ENCODE data around the gene SATB2.

SATB2 gene

DNA sequence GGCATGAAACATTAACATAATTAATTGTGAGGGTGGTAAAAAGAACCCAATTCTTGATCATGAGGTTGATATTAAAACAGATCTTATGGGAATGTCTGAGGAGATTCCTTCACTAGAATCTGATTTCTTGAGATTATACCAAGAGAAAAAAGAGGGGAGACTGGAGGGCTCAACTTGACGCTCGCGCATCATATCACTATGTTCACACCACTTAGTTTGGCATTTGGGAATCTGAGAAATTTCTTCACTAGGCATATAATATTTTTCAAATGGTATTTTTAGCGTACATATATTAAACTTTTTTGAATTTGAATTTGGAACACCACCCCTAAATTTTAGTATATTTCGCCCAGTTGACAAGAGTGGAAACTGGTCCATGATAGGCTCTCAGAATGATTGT is 140.1 kb downstream of the SATB2 start:
- ATAC-seq: no peak

DNA sequence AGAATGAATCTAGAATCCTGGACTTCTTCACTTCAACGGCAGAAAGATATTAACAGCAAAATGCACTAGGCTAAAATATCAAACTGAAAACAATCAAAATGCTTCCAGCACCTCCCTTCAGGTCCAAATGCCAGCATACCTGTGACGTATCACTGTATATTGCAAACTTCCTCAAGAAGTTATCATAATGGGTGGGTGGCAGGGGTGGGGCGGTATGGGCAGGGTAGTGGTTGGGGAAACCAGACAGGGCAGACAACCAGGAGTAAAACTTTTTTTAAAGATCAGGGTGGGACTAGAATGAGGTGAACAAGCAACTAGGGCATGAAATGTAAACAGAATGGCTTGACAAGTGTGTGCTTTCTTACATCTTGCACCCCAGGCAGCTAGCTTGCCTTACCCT is 140.9 kb downstream of the SATB2 start:
- no peak for ATAC-seq

DNA sequence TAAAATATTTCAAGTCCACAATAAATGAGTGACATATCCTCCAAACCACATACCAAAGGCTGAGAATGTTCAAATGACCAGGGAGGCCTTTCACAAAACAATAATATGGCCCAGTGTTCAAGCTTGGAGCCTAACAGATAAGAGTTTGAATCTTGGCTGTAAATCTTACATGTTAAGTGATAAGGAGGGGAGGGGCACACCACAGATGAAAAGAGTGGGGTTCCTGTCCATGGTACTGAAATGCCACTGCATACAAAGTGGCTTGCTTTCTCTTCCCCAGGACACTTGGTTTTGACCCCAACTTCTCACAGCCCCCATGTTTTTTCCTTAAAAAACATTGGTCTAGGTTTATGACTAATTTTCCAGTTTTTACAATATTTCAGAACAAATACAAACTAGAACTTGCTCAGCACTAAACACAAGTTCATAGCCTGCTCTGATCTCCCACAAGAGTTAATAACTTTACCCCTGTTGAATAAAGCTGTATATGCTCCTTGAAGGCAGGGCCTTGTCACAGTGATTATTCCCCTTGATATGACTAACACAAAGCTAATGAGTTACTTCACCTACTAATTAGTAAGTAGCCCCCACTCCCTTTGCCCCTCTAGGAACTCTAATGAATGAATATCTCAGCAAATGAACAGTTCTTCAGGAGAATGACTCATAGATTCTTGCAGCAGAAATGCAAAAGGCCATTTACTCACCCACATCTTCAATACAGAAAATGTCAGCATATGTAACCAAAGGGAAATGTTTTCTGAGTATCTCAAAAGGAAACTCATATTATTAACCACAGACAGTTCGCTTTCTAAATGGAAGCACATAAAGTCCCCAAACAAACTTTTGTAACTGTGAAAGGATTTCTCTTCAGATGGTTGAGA is 142.2 kb downstream of the SATB2 start:
- no peak for ATAC-seq

DNA sequence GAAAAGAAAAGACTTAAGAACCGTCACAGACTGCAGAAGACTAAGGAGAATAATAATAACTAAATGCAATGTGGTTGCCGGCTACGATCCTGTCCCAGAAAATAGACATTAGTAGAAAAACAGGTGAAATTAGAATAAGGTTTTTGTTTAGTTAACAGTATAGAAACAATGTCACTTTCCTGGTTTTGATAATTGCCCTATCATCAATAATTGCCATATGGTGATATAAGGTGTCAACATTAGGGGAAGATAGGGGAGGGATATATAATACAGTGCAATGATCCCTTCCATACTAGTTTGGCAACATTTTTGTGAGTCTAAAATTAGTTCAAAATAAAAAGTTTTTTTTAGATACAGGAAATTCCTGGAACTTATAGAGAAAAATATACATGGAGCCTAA is 144.8 kb downstream of the SATB2 start:
- ATAC-seq: no peak

GRCh38 chr2:199310771-199311585 is 146.8 kb downstream of the SATB2 start:
- no peak for ATAC-seq

GRCh38 chr2:199309973-199310372 is 147.8 kb downstream of the SATB2 start:
- no peak for ATAC-seq

GRCh38 chr2:199309411-199309810 is 148.3 kb downstream of the SATB2 start:
- no peak for ATAC-seq

DNA sequence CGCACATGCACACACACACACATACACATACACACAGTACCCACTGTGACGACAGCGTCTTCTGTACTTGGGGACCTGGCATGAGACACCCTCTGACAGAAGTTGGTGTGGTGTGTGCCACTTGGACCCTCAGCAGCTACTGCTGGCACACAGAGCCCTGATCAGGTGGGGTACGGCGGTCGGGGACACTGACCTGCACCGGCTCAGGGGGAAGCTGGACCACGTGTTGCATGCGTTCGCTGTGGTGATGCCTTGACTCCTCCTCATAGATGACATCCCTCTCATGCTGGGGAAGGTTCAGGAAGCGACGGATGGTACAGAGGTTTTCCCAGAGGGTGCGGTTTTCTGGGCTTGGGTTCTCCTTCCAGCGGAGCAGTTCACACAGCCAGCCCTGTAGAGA is 149.2 kb downstream of the SATB2 start:
- ATAC-seq: no peak

- ATAC-seq: no peak
Observed at GRCh38 chr2:199307461-199307860, 150.3 kb downstream of the SATB2 start.

DNA sequence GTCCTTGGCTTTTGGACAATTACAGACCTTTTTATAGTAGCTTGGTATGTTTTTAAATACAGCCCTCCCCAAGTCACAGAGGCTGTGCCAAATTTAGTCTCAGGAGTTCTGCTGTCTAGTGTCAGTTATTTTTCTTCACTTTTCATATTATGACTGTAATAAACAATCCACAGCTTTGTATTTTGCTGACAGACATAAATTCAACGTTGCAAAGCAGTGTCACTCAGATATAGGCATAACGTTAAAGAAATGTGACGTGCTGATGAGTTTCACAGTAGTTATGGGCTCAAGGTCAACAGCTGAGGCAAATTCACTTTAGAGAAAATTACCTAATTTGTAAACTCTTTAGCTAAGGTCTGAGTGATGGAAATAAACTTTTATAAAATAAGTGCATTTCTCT is 151.6 kb downstream of the SATB2 start:
- ATAC-seq: no peak

DNA sequence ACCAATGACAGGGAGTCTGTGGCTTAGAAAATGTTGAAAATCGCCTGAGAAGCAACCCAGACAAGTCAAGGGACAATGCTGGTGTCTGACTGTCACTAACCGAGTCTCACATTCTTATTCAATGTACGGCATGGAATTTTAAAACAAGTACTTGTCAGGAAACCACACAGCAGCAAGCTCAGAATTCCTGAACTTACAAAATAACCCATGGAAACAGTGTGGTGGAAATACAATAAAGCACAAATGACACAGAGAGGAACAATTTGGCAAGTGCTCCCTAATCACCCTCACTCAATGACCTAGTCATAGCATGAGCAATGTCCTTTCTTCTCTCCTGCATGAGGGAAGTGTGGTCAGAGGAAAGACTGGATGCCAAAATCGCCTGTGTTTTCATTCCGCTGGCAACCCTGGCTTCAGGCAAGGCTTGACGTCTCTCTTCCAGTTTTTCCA is 154.0 kb downstream of the SATB2 start:
- ATAC-seq: no peak

DNA sequence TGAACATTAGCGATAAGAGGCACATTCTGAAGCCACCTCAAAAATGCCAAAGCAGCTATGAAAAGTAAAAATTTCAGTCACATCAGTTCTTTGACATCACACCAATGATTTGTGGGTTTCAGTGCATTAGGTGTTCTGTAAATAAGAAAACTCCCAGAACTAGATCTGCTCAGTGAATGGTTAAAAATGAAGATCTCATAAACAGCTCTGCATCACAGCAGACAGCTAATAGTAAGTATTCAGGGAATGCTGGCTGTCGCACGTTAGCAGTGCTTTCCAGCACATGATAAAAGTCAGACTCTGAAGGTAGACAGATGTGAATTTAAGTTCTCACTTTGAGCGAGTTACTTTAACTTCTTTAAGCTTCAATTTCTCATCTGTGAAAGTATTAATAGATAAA is 154.9 kb downstream of the SATB2 start:
- no peak for ATAC-seq

- ATAC-seq: no peak
Observed at GRCh38 chr2:199288424-199288823, 169.3 kb downstream of the SATB2 start.

DNA sequence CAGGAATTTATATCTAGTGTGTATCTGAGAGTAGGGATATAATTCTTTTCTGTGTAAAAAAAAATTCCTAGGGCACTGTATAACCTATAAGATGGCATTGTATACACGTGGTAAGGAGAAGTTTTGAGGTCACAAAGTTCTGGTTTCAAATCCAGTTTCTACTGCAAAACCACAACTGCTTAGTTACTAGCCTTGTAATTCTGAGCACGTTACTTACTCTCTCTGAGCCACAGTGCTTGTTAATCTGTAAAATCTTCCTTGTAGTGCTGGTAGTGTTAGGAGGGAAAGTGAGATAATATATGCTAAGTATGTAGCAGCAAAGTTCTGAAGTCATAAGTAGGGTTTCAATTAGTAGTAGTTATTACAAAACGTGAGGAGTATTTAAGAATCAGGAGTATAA is 175.4 kb downstream of the SATB2 start:
- ATAC-seq: no peak

- no peak for ATAC-seq
Observed at GRCh38 chr2:199279146-199279545, 178.6 kb downstream of the SATB2 start.

- ATAC-seq: no peak
Observed at GRCh38 chr2:199278099-199278498, 179.6 kb downstream of the SATB2 start.

DNA sequence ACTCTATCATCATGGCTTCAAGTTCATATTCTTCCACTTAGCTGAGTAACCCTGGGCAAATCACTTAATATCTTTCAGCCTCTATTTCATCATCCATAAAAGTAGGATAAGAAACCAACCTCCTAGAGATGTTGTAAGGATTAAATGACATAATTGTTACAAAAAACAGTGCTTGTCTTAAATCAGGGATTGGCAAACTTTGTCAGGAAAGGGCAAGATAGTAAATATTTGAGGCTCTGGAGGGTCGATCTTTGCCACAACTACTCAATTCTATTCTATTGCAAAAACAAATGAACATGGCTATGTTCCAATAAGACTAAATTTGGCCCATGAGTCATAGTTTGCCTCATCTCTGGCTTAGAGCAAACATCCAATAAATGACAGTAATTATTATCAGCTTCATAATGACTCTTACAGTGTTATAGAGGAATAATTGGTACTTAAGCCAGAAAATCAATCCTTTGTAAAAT is 184.7 kb downstream of the SATB2 start:
- no peak for ATAC-seq

GRCh38 chr2:199261936-199262335 is 195.8 kb downstream of the SATB2 start:
- ATAC-seq: no peak

- ATAC-seq: no peak
Observed at GRCh38 chr2:199261239-199261638, 196.5 kb downstream of the SATB2 start.

GRCh38 chr2:199259671-199260070 is 198.1 kb downstream of the SATB2 start:
- no peak for ATAC-seq

DNA sequence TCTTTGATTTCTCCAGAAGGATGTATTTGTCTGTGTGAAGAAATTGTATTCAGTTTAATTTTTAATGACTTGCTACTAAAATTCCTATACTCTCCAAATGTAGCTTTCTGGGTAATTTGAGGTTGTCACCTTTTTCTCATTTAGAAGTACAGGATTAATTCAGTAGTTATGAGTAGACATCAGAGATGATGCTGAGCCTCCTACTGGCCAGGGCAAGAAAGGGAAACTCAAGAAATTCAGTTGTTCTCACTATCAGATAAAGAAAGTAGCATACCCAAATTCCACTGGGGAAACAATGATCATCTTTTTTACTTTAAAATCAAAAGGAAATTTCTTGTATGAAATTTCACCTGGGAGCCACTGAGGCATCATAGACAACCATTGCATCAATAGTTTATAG is 199.4 kb downstream of the SATB2 start:
- ATAC-seq: no peak

- no peak for ATAC-seq
Observed at GRCh38 chr2:199257261-199258224, 200.2 kb downstream of the SATB2 start.

DNA sequence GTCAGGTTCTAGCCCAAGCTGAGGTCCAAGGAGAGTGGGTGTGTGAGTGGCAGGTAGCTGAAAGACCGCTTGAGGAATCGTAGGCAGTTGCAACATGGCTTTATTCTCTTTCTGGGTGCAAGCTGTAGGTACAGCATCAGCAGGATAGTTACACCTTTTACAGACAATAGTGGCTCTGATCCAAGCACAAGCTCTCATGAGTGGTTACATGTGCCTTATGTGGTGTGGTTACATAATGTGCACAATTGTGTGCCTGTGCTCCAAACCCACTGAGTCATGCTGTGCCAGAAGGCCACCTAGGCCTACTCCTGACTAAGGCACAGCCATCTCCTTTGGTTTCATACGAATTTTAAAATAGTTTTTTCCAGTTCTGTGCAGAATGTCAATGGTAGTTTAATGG is 227.6 kb downstream of the SATB2 start:
- no peak for ATAC-seq

Data from activated CD4-positive, CD25-positive, alpha-beta regulatory T cell treated with anti-CD3 and anti-CD28 coated beads, Interleukin-2, amount 50 U/mL, for 24 hours (primary cell).